GM23338 (cell line): ENCODE data around the gene MNX1. TPM values are rescaled to one million over a fixed set of nuclear protein-coding genes. Genes with fewer than 3 reads are reported as not detected.

Experiments used
- EZH2 ChIP-seq: fragments of 200-600 bp; sonication (generic); IDR thresholded peaks from one replicate; pipeline ENCODE4 v1.8.0; 2017; ENCODE audit warnings: antibody characterized with exemption, mild to moderate bottlenecking, low read depth; ENCODE audit not compliant: unreplicated experiment
- NANOG ChIP-seq: IDR thresholded peaks from 2 replicates; pipeline ENCODE4 v1.6.1; 2016; ENCODE audit warnings: antibody characterized with exemption, borderline replicate concordance
- STAT1 ChIP-seq: IDR thresholded peaks from one replicate; pipeline ENCODE4 v1.6.1; 2016; ENCODE audit warnings: antibody characterized with exemption; ENCODE audit not compliant: unreplicated experiment
- ZNF331 ChIP-seq: fragments of 250-450 bp; sonication (Bioruptor Pico); IDR thresholded peaks from 2 replicates; pipeline ENCODE4 v1.5.0; 2020; ENCODE audit warnings: low read depth, mild to moderate bottlenecking, moderate library complexity
- polyA plus RNA-seq: library from polyadenylated mRNA; unstranded; fragments of >200 nt; fragmentation: Nextera tagmentation; extraction: Ambion mirVana; gene quantifications from 2 replicates; pipeline ENCODE4 v1.2.1, GENCODE V29; 2016
- total RNA-seq: library from RNA; depleted of rRNA; stranded (reverse); fragments of >200 nt; shearing (Covaris generic); gene quantifications from 2 replicates; pipeline ENCODE4 v1.2.3, GENCODE V29; 2014
- TF ChIP-seq, protein P1 (sequence below): fragments of 250-450 bp; sonication (Bioruptor Pico); IDR thresholded peaks from 2 replicates; pipeline ENCODE4 v1.5.0; 2020; ENCODE audit warnings: mild to moderate bottlenecking, moderate library complexity
- TF ChIP-seq, protein P2 (sequence below): IDR thresholded peaks from 2 replicates; pipeline ENCODE4 v1.6.1; 2016; ENCODE audit warnings: antibody characterized with exemption
- TF ChIP-seq, protein P3 (sequence below): IDR thresholded peaks from one replicate; pipeline ENCODE4 v1.6.1; 2018; ENCODE audit warnings: antibody characterized with exemption; ENCODE audit not compliant: unreplicated experiment

Gene MNX1
- total and polyA plus RNA-seq, 2 experiments from 2014 or later: 0.14 to 0.24 TPM

DNA sequence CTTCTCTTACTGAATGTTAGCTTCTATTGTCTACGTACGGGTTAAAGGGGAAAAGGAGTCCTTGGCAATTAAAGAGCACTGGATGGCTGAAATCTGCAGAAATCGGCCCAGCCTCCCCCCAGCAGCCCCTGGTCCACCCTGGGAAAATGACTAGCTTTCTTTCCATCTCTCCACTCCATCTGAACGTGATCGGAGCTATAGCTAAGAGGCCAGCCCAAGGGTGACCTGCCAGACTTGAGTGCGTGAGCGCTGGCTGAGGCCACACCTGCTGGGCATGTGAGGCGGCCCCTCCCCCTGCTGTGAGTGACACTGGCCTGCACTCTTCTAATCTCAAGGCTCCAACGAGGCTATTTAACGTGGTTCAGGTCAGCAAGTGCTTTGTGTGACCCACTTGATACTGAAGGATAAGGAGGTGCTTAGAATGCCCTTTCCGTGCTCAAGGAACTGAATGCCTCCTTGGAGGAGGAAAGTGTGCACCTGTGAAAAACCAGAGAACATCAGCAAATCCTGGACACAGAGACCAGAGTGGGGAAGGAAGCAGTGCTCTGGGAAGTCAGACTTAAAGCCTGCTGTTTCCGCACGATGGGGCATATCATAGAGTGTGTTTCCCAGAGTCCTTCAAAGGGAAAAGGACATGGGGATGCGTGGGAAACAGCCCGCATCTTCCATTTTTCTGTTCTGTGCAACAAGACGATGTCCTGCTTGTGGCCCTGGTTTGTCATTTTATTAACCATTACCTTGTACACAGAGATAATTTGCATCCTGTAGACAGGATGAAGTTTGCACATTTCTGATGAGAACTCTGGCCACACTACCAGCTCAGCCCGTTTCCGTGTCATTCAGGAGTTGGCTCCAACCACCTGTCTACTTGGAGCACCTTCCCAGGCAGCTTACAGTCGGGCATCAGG lies 12.5 kb upstream of the MNX1 start (continued):
- TF ChIP-seq, protein P1, sequence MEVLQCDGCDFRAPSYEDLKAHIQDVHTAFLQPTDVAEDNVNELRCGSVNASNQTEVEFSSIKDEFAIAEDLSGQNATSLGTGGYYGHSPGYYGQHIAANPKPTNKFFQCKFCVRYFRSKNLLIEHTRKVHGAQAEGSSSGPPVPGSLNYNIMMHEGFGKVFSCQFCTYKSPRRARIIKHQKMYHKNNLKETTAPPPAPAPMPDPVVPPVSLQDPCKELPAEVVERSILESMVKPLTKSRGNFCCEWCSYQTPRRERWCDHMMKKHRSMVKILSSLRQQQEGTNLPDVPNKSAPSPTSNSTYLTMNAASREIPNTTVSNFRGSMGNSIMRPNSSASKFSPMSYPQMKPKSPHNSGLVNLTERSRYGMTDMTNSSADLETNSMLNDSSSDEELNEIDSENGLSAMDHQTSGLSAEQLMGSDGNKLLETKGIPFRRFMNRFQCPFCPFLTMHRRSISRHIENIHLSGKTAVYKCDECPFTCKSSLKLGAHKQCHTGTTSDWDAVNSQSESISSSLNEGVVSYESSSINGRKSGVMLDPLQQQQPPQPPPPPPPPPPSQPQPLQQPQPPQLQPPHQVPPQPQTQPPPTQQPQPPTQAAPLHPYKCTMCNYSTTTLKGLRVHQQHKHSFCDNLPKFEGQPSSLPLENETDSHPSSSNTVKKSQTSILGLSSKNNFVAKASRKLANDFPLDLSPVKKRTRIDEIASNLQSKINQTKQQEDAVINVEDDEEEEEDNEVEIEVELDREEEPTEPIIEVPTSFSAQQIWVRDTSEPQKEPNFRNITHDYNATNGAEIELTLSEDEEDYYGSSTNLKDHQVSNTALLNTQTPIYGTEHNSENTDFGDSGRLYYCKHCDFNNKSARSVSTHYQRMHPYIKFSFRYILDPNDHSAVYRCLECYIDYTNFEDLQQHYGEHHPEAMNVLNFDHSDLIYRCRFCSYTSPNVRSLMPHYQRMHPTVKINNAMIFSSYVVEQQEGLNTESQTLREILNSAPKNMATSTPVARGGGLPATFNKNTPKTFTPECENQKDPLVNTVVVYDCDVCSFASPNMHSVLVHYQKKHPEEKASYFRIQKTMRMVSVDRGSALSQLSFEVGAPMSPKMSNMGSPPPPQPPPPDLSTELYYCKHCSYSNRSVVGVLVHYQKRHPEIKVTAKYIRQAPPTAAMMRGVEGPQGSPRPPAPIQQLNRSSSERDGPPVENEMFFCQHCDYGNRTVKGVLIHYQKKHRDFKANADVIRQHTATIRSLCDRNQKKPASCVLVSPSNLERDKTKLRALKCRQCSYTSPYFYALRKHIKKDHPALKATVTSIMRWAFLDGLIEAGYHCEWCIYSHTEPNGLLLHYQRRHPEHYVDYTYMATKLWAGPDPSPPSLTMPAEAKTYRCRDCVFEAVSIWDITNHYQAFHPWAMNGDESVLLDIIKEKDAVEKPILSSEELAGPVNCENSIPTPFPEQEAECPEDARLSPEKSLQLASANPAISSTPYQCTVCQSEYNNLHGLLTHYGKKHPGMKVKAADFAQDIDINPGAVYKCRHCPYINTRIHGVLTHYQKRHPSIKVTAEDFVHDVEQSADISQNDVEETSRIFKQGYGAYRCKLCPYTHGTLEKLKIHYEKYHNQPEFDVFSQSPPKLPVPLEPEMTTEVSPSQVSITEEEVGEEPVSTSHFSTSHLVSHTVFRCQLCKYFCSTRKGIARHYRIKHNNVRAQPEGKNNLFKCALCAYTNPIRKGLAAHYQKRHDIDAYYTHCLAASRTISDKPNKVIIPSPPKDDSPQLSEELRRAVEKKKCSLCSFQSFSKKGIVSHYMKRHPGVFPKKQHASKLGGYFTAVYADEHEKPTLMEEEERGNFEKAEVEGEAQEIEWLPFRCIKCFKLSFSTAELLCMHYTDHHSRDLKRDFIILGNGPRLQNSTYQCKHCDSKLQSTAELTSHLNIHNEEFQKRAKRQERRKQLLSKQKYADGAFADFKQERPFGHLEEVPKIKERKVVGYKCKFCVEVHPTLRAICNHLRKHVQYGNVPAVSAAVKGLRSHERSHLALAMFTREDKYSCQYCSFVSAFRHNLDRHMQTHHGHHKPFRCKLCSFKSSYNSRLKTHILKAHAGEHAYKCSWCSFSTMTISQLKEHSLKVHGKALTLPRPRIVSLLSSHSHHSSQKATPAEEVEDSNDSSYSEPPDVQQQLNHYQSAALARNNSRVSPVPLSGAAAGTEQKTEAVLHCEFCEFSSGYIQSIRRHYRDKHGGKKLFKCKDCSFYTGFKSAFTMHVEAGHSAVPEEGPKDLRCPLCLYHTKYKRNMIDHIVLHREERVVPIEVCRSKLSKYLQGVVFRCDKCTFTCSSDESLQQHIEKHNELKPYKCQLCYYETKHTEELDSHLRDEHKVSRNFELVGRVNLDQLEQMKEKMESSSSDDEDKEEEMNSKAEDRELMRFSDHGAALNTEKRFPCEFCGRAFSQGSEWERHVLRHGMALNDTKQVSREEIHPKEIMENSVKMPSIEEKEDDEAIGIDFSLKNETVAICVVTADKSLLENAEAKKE (CRISPR knock-in tag): no peak
- TF ChIP-seq NANOG (no peak), EZH2 (no peak), ZNF331 (CRISPR knock-in tag) (no peak), STAT1 (no peak)
- TF ChIP-seq, protein P2, sequence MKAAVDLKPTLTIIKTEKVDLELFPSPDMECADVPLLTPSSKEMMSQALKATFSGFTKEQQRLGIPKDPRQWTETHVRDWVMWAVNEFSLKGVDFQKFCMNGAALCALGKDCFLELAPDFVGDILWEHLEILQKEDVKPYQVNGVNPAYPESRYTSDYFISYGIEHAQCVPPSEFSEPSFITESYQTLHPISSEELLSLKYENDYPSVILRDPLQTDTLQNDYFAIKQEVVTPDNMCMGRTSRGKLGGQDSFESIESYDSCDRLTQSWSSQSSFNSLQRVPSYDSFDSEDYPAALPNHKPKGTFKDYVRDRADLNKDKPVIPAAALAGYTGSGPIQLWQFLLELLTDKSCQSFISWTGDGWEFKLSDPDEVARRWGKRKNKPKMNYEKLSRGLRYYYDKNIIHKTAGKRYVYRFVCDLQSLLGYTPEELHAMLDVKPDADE: no peak
- TF ChIP-seq, protein P3, sequence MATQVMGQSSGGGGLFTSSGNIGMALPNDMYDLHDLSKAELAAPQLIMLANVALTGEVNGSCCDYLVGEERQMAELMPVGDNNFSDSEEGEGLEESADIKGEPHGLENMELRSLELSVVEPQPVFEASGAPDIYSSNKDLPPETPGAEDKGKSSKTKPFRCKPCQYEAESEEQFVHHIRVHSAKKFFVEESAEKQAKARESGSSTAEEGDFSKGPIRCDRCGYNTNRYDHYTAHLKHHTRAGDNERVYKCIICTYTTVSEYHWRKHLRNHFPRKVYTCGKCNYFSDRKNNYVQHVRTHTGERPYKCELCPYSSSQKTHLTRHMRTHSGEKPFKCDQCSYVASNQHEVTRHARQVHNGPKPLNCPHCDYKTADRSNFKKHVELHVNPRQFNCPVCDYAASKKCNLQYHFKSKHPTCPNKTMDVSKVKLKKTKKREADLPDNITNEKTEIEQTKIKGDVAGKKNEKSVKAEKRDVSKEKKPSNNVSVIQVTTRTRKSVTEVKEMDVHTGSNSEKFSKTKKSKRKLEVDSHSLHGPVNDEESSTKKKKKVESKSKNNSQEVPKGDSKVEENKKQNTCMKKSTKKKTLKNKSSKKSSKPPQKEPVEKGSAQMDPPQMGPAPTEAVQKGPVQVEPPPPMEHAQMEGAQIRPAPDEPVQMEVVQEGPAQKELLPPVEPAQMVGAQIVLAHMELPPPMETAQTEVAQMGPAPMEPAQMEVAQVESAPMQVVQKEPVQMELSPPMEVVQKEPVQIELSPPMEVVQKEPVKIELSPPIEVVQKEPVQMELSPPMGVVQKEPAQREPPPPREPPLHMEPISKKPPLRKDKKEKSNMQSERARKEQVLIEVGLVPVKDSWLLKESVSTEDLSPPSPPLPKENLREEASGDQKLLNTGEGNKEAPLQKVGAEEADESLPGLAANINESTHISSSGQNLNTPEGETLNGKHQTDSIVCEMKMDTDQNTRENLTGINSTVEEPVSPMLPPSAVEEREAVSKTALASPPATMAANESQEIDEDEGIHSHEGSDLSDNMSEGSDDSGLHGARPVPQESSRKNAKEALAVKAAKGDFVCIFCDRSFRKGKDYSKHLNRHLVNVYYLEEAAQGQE: no peak
